Adrenal gland (tissue), 5 donors: Measurements from ENCODE around the gene GSPT1.

ENCODE experiments used
- POLR2A ChIP-seq, 2 donors: fragments of 450-650 bp; IDR thresholded peaks; one replicate each; pipeline ENCODE4 v1.6.1; 2017; ENCODE audit warnings: antibody characterized with exemption in 2 of 2, mild to moderate bottlenecking in 2 of 2, moderate library complexity in 1 of 2
- TF ChIP-seq, protein P1 (sequence below), 6 experiments: fragments of 450-650 bp in 4 of 6; fragments of 200-600 bp in 2 of 6; sonication (generic) in 1 of 6; IDR thresholded peaks; 1 replicate in 5 of 6; 2 replicates in 1 of 6; pipeline versions ENCODE4 v1.5.1 to v1.8.0; 2016 to 2021; ENCODE audit warnings: antibody characterized with exemption in 6 of 6, mild to moderate bottlenecking in 2 of 6, moderate library complexity in 1 of 6
- donor health status: DM: no; HTN: no; CAD: no.

DNA sequence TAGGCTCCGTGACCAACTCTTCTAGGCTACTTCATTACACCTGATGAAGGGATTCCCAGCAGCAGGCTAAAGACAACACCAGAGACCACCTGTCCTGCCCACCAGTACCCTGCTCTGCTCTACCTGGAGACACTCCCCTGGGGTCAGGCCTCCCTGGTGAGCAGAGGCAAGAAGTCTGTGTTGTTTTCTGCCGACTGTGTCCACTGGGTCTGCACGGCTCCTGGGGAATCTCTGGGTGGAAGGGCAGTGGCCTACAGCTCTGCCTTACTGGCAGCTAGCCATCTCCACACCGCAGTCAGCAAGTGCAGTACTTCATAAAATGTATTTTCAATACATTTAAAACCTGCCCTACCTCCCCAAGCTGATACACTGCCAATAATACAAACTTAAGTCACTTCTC lies 71.3 kb downstream of the GSPT1 start:
- TF ChIP-seq, protein P1, sequence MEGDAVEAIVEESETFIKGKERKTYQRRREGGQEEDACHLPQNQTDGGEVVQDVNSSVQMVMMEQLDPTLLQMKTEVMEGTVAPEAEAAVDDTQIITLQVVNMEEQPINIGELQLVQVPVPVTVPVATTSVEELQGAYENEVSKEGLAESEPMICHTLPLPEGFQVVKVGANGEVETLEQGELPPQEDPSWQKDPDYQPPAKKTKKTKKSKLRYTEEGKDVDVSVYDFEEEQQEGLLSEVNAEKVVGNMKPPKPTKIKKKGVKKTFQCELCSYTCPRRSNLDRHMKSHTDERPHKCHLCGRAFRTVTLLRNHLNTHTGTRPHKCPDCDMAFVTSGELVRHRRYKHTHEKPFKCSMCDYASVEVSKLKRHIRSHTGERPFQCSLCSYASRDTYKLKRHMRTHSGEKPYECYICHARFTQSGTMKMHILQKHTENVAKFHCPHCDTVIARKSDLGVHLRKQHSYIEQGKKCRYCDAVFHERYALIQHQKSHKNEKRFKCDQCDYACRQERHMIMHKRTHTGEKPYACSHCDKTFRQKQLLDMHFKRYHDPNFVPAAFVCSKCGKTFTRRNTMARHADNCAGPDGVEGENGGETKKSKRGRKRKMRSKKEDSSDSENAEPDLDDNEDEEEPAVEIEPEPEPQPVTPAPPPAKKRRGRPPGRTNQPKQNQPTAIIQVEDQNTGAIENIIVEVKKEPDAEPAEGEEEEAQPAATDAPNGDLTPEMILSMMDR (IDR thresholded peaks at IDR 0.05), result no peak
- no peak for TF ChIP-seq POLR2A (IDR thresholded peaks at IDR 0.05)
